NK-92 (cell line): ENCODE results near the gene PRDM15.

Source experiments
- DNase-seq: peaks from one replicate; lab custom pipeline; 2025; ENCODE audit not compliant: unreplicated experiment; lab: John Stamatoyannopoulos, UW

Gene PRDM15

GRCh38 chr21:41843584-41843983 lies 35.6 kb downstream of the PRDM15 start:
- no peak for DNase-seq

DNA sequence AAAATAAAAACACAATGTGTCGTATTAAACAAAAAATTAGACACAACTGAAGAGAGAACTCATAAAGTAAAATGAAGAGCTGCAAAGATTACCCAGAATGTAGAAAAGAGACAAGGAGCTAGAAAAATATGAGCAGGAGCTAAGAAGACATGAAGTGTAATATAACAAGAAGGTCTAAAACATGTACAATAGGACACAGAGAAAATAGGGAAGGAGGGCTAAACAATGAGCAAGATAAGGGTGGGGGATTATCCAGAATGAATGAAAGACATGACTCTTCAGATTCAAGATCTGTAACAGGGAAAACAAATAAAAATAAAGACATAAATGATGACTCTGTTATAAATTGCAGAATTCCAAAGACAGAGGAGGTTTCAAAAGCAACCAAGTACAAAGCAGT lies 38.3 kb downstream of the PRDM15 start:
- DNase-seq, result no peak

DNA sequence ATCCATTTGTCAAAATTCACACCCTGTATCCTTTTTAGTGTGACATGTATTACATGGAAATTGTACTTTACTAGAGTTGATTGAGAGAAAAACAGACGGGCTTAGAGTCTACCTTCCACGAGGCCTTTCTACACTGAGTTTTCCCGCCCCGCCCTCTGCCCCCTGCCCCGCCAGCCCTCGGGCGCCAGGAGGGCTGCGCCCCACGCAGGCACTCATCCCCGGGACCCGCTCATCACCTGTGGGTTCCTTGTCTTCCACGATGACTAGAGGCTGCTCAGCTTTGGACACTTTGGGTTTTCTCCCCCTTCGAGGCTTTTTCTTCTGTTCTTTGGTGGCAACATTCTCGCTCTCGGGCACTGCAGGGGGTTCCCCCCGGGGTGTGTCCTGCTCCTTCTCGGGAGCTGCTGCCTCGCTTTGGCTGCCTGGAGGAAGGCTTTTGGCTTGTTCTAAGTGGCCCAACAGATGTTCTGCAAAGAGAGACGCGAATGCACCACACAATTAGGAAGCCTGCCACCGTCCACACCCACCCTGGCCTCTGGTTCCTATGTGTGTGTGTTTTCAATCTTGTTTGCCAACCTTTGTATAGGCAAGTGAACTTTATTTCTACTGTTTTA lies 39.6 kb downstream of the PRDM15 start:
- no peak for DNase-seq

DNA sequence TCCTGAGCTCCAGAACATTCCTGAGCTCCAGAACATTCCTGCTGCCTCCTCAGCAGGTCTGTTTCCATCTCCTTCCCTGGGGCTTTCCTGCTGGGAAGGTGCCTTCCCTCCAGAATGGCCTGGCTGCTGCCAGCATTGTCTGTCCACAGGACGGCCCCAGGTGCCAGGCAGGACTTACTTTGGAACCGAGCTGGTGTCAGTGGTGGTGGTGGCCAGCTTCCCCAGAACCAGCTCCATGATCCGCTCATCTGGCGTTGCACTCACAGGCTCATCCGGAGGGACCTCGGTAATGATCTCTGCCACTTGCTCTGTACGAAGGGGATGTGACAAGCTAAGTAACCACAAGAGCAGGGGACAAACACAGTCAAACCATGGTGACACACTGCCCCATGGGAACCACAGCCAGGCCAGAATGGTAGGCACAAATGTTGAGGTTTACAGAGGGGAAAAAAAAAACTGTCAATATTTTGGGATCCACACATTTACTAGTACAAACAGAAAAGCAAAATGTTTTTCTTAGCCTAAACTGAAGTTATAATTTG lies 41.3 kb downstream of the PRDM15 start:
- DNase-seq, result no peak

DNA sequence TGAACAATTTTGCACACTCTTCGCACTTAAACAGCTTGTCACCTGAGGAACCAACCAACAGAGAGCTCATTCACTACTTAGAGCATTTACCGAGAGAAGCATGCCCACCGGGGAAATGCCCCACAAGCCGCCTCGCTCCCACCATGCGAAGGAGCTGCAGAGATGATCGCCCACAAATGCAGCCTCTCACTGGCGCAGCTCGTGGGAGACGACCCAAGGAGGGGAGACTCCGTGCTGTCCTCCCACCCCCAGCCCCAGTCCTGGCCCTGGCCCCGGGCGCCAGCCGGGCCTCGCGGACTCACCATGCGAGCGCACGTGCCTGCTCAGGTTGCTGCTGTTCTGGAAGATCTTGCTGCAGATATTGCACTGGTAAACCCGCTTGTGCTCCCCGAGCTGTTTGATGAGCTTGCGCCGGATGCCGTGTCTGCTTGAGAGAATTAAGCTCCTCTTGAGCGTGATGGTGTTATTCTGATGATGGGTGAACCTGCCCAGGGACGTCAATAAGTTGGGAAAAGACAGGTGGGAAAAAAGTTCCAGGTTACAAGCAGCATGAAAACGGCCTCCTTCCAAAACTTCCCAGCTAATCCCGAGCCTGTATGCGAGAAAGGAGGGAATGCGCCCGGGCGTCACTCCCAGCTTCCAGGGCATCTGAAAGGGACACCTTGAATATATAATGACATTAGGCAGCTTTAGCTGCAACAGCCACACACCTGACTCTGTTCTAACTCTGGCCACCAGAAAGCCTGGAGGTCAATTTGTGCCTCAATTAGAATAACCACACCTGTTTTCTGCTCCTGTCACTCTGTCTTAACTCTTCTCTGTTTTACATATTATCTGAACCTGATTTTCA lies 42.8 kb downstream of the PRDM15 start:
- no peak for DNase-seq

DNA sequence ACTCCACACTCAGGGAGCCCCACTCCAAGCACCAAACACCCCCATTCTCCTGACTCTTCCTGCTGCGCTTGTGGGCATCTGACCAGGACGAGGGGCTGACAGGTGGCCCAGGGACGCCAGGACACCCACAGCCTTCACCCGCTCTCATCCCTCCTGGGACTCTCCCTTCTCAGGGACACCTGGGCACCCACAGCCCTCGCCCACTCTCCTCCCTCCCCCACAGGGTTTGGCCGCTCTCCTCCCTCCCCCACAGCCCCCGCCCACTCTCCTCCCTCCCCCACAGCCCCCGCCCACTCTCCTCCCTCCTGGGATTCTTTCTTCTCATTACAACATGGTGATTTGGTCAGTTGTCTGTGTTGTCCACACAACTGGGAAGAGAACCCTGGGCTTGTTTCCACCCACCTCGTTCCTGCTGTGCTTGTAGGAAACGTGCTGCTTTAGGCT lies 43.4 kb downstream of the PRDM15 start:
- DNase-seq, result no peak

- DNase-seq, result no peak
Observed at GRCh38 chr21:41834926-41835663, 44.0 kb downstream of the PRDM15 start.

DNA sequence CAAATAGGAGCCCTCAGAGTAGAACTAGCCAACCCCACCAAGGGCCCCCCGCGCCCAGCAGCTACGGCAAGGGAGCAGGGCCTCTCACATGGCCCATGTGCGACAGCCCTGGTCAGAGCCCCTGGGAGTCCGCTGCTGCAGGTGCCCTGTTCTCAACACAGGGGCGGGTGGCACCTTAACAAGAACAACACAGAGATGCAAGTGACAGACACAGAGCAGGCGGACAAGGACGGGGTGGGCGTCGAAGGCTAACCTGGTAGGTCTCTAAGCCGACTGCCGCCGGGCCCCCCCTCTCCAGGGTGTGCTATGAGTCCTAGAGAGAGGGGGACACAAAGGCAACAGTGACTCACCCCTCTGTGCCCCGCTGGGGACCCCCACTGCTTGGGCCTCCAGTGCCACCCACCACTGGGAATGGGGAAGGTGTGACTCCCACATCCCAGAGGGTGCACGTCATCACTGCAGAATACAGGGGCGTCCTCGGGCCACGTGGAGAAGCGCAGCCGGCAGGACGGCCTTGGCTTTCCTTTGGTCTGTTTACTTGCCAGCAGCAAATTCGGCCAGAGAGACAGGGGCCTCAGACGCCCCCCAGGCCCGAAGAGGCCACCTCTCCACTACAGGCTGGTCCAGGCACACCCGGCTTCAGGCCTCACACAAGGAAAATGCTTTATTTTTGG lies 44.8 kb downstream of the PRDM15 start:
- DNase-seq, result no peak

- no peak for DNase-seq
Observed at GRCh38 chr21:41833497-41834115, 45.5 kb downstream of the PRDM15 start.

- DNase-seq, result no peak
Observed at GRCh38 chr21:41832596-41833496, 46.3 kb downstream of the PRDM15 start.

GRCh38 chr21:41831866-41832595 lies 47.1 kb downstream of the PRDM15 start:
- DNase-seq, result no peak

DNA sequence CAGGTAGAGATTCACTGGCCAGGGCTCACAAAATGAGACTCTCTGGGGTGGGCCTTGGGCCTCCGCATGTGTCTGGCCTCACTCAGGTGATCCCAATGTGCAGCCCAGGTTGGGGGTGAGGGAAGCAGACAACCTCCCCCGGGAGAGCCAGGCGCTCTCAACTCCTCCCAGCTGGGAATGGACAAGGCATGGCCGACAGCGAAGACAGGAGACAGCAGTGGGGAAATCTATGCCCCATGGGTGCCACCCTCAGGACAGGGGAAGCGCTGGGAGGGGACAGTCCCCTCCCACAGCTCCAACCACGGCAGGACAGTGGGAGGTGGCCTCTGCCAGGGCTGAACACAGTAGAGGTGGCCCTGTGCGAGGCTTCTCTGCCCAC lies 47.7 kb downstream of the PRDM15 start:
- DNase-seq, result no peak

DNA sequence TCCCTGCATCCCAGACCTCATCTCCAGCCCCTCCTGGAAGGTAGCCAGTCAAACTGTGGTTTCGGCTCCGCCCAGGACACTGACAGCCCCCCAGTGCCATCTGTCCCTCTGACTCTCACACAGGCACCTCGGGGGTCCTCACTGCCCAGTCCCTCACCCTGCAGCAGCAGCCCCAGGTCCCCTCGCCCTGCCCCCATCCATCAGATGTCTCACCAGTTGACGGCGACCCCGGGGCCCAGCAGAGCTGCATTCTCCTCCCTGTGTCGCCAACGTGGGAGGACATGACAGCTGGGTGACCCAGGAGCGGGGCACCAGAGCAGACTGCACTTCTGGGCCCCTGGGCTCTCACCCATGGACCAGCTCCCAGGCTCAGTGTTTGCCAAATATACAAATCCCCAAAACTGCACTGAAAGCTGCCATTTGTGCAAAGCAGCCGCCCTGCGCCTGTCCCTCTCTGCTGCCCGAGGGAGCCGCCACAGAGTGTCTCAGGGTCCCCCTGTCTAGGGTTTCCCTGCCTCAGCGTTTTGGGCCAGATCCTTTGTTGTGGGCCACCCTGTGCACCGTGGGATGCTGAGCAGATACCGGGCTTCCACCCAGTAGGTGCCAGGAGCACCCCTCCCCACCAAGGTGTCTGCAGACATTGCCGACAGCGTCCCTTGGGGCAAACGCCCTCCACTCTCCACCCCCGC lies 48.2 kb downstream of the PRDM15 start:
- DNase-seq, result no peak

- DNase-seq, result no peak
Observed at GRCh38 chr21:41830145-41830707, 48.9 kb downstream of the PRDM15 start.

DNA sequence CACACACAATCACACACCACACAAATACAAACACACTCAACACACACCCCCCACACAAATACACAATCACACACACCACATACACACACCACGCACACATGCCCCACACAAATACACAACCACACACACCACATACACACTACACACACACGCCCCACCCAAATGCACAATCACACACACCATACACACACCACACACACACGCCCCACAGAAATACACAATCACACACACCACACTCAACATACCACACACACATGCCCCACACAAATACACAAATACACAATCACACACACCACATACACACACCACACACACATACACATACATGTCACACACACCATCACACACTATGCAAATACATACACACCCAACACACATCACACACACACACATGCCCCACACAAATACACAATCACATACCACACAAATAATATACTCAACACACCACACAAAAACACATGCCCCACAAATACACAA lies 50.2 kb downstream of the PRDM15 start:
- no peak for DNase-seq

GRCh38 chr21:41827951-41828883 lies 50.9 kb downstream of the PRDM15 start:
- DNase-seq, result no peak

DNA sequence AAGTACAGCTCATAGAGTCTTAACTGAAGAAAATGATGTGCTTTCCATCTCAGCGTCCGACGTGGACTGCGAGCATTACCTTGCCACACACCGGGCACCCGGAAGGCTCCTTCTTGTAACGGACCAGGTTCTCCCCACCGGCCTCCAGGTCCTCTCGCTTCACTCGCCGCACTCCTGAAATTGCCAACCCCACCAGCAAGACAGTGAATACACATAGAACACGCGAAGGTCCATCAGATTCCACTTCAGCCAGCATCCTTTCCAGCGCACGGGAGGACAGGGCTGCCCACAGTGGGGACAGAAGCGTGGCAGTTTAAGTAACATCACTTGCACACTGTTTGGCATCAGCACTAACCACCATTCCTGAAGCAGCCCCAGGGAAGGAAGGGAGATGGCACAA lies 53.3 kb downstream of the PRDM15 start:
- no peak for DNase-seq
